Neural cell (in vitro differentiated cells): ENCODE measurements around the gene MYBL2. TPM values are rescaled to one million over a fixed set of nuclear protein-coding genes. Genes with fewer than 3 reads are reported as not detected.

Experiments
- H2AFZ ChIP-seq: fragments of 200-600, 300-800 bp; sonication (generic), shearing (Covaris generic); 2 replicates; pipeline ENCODE4 v1.6.0; 2014; ENCODE audit warnings: low read depth, mild to moderate bottlenecking, antibody characterized with exemption, low read length, moderate library complexity
- H3F3A ChIP-seq: fragments of 200-600 bp; shearing (Covaris generic); 2 replicates; pipeline ENCODE4 v1.6.1; 2016; ENCODE audit warnings: mild to moderate bottlenecking, moderate library complexity, mixed read lengths, antibody characterized with exemption, low read length; ENCODE audit not compliant: insufficient read depth, poor library complexity, severe bottlenecking
- H3K27ac ChIP-seq: fragments of 200-600, 300-800 bp; sonication (generic), shearing (Covaris generic); 2 replicates; pipeline ENCODE4 v1.5.1; 2014; ENCODE audit warnings: mild to moderate bottlenecking, low read length, moderate library complexity
- H3K27me3 ChIP-seq: fragments of 300-800, 200-600 bp; sonication (generic), shearing (Covaris generic); 2 replicates; pipeline ENCODE4 v1.6.0; 2014; ENCODE audit warnings: mild to moderate bottlenecking, low read depth, low read length, moderate library complexity; ENCODE audit not compliant: insufficient read depth
- H3K36me3 ChIP-seq: fragments of 300-800, 200-600 bp; sonication (generic), shearing (Covaris generic); 2 replicates; pipeline ENCODE4 v1.5.1; 2014; ENCODE audit warnings: mild to moderate bottlenecking, antibody characterized with exemption, low read length, moderate library complexity; ENCODE audit not compliant: insufficient read depth
- H3K4me2 ChIP-seq: fragments of 300-800, 200-600 bp; sonication (generic), shearing (Covaris generic); 2 replicates; pipeline ENCODE4 v1.6.0; 2014; ENCODE audit warnings: mild to moderate bottlenecking, low read length
- H3K4me3 ChIP-seq: fragments of 300-800, 200-600 bp; sonication (generic), shearing (Covaris generic); 2 replicates; pipeline ENCODE4 v1.5.1; 2014; ENCODE audit warnings: mild to moderate bottlenecking, low read length, moderate library complexity
- H3K79me2 ChIP-seq: fragments of 200-600 bp; shearing (Covaris generic); replicated peaks from 2 replicates; pipeline ENCODE4 v1.6.0; 2014; ENCODE audit warnings: mild to moderate bottlenecking, low read length, moderate library complexity; ENCODE audit not compliant: insufficient read depth
- H3K9ac ChIP-seq: fragments of 300-800, 200-600 bp; sonication (generic), shearing (Covaris generic); 2 replicates; pipeline ENCODE4 v1.6.1; 2016; ENCODE audit warnings: mild to moderate bottlenecking, low read length, mixed read lengths
- H3K9me2 ChIP-seq: fragments of 200-600 bp; shearing (Covaris generic); 2 replicates; pipeline ENCODE4 v1.6.1; 2016; ENCODE audit warnings: mild to moderate bottlenecking, low read length, mixed read lengths; ENCODE audit not compliant: insufficient read depth
- H3K9me3 ChIP-seq: fragments of 200-600, 300-800 bp; sonication (generic), shearing (Covaris generic); 2 replicates; pipeline ENCODE4 v1.6.1; 2016; ENCODE audit warnings: mild to moderate bottlenecking, mixed run types, low read length, moderate library complexity, mixed read lengths
- H4K20me1 ChIP-seq: fragments of 200-600 bp; shearing (Covaris generic); 2 replicates; pipeline ENCODE4 v1.6.1; 2016; ENCODE audit warnings: mild to moderate bottlenecking, mixed run types; ENCODE audit not compliant: insufficient read depth
- CTCF ChIP-seq: fragments of 450-650 bp; IDR thresholded peaks from 2 replicates; pipeline ENCODE4 v1.5.1; 2014; ENCODE audit warnings: antibody characterized with exemption, mild to moderate bottlenecking, moderate library complexity; ENCODE audit not compliant: poor library complexity, severe bottlenecking
- EP300 ChIP-seq: fragments of 450-650 bp; conservative IDR thresholded peaks from 2 replicates; pipeline ENCODE4 v1.6.1; 2014; ENCODE audit warnings: antibody characterized with exemption, mild to moderate bottlenecking, moderate library complexity; ENCODE audit not compliant: poor library complexity, severe bottlenecking
- EZH2 ChIP-seq: fragments of 200-600, 300-800 bp; shearing (Covaris generic), sonication (generic); IDR thresholded peaks from 2 replicates; pipeline ENCODE4 v1.6.1; 2014; ENCODE audit warnings: antibody characterized with exemption, low read length, borderline replicate concordance, mild to moderate bottlenecking; ENCODE audit not compliant: insufficient read depth, poor library complexity, severe bottlenecking
- MXI1 ChIP-seq: fragments of 450-650 bp; conservative IDR thresholded peaks from 2 replicates; pipeline ENCODE4 v1.6.1; 2014; ENCODE audit warnings: antibody characterized with exemption, mild to moderate bottlenecking; ENCODE audit not compliant: poor library complexity, severe bottlenecking
- POLR2AphosphoS5 ChIP-seq: IDR thresholded peaks from 2 replicates; pipeline ENCODE4 v1.6.1; 2012
- RAD21 ChIP-seq: fragments of 450-650 bp; conservative IDR thresholded peaks from 2 replicates; pipeline ENCODE4 v1.6.1; 2014; ENCODE audit warnings: antibody characterized with exemption, mild to moderate bottlenecking, moderate library complexity
- REST ChIP-seq: IDR thresholded peaks from 2 replicates; pipeline ENCODE4 v1.6.1; 2012; ENCODE audit warnings: borderline replicate concordance
- SMC3 ChIP-seq: fragments of 450-650 bp; conservative IDR thresholded peaks from 2 replicates; pipeline ENCODE4 v1.6.1; 2014; ENCODE audit warnings: antibody characterized with exemption, mild to moderate bottlenecking, moderate library complexity; ENCODE audit not compliant: poor library complexity
- TAF1 ChIP-seq: IDR thresholded peaks from 2 replicates; pipeline ENCODE4 v1.6.1; 2012; ENCODE audit warnings: low read depth
- polyA plus RNA-seq: library from polyadenylated mRNA; depleted of rRNA; stranded (reverse); fragments of >200 nt; gene quantifications from 2 replicates; pipeline ENCODE4 v1.2.3, GENCODE V29; 2014

The MYBL2 gene
- polyA plus RNA-seq, 1 donor from 2014 or later = not detected

GRCh38 chr20:43690943-43691598, 24.2 kb downstream of the MYBL2 start:
- no peaks in the 10 kb centered on the region for H3F3A ChIP-seq
- H3K9me2 ChIP-seq = no peaks in the 10 kb centered on the region
- H2AFZ ChIP-seq = no peak overlapping the region
- no peak overlapping the region for H3K9ac ChIP-seq
- no peak overlapping the region for H3K27ac ChIP-seq
- H3K4me2 ChIP-seq = no peak overlapping the region
- no peaks in the 10 kb centered on the region for H3K79me2 ChIP-seq
- H3K27me3 ChIP-seq = no peaks in the 10 kb centered on the region
- TF ChIP-seq POLR2AphosphoS5 (no peak), TAF1 (no peak), CTCF (no peak), REST (no peak), SMC3 (no peak), EP300 (no peak), EZH2 (no peak), RAD21 (no peak), MXI1 (no peak)
- no peaks in the 10 kb centered on the region for H3K36me3 ChIP-seq
- H4K20me1 ChIP-seq = no peaks in the 10 kb centered on the region
- H3K4me3 ChIP-seq = no peak overlapping the region
- no peaks in the 10 kb centered on the region for H3K9me3 ChIP-seq

- Histone ChIP-seq H2AFZ (no peak overlapping the region), H3K9ac (no peak overlapping the region), H3K9me2 (no peaks in the 10 kb centered on the region), H3K4me2 (no peak overlapping the region), H3K9me3 (no peaks in the 10 kb centered on the region), H3K79me2 (no peaks in the 10 kb centered on the region), H4K20me1 (no peaks in the 10 kb centered on the region), H3K27me3 (no peaks in the 10 kb centered on the region), H3K36me3 (no peaks in the 10 kb centered on the region), H3F3A (no peaks in the 10 kb centered on the region), H3K27ac (no peak overlapping the region), H3K4me3 (no peak overlapping the region)
- TF ChIP-seq EP300 (no peak), RAD21 (no peak), CTCF (no peak), POLR2AphosphoS5 (no peak), SMC3 (no peak), EZH2 (no peak), TAF1 (no peak), REST (no peak), MXI1 (no peak)
Observed at GRCh38 chr20:43691928-43692524, 25.1 kb downstream of the MYBL2 start.
